ENCODE data around the gene GIMD1. TPM values are rescaled to one million over a fixed set of nuclear protein-coding genes. Genes with fewer than 3 reads are reported as not detected.
A peak's percentile ranks its signal among the peaks of the same experiment; 100 is the strongest.

The GIMD1 gene
- total and polyA plus RNA-seq, 9 of the 15 experiments (the other 6 are each of a cell fraction or from before 2014, with no cell fraction given): not detected

GRCh38 chr4:106409901-106410889, 41.6 kb upstream of the GIMD1 start:
- CTCF ChIA-PET (ENCODE audit: low intra/inter-chr PET ratio): no interaction called here
- WGBS (ENCODE audit: insufficient coverage, low coverage, missing lambda C conversion rate): 2% methylated on average over 15 of the region's 15 CpGs
- intact Hi-C loops (cut with micrococcal nuclease): no loop called here
- no peak for TF ChIP-seq DDX20 (tag; IDR thresholded peaks at IDR 0.05; ENCODE audit: low read depth)
- TF ChIP-seq, protein P1, sequence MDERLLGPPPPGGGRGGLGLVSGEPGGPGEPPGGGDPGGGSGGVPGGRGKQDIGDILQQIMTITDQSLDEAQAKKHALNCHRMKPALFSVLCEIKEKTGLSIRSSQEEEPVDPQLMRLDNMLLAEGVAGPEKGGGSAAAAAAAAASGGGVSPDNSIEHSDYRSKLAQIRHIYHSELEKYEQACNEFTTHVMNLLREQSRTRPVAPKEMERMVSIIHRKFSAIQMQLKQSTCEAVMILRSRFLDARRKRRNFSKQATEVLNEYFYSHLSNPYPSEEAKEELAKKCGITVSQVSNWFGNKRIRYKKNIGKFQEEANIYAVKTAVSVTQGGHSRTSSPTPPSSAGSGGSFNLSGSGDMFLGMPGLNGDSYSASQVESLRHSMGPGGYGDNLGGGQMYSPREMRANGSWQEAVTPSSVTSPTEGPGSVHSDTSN (CRISPR knock-in tag; IDR thresholded peaks at IDR 0.05; ENCODE audit: low read depth): no peak
- TF ChIP-seq, protein P1 (tag; conservative IDR thresholded peaks at IDR 0.05; ENCODE audit: low read depth): no peak
- TF ChIP-seq ZBTB17 (CRISPR knock-in tag; IDR thresholded peaks at IDR 0.05): no peak
- TF ChIP-seq GATA2 (CRISPR knock-in tag; IDR thresholded peaks at IDR 0.05): no peak
- no peak for TF ChIP-seq HMGN3 (IDR thresholded peaks at IDR 0.05; ENCODE audit: borderline replicate concordance, extremely low read depth, insufficient read length, low read depth, low read length)
- TF ChIP-seq PPARD (CRISPR knock-in tag; IDR thresholded peaks at IDR 0.05): no peak
- TF ChIP-seq, protein P2, sequence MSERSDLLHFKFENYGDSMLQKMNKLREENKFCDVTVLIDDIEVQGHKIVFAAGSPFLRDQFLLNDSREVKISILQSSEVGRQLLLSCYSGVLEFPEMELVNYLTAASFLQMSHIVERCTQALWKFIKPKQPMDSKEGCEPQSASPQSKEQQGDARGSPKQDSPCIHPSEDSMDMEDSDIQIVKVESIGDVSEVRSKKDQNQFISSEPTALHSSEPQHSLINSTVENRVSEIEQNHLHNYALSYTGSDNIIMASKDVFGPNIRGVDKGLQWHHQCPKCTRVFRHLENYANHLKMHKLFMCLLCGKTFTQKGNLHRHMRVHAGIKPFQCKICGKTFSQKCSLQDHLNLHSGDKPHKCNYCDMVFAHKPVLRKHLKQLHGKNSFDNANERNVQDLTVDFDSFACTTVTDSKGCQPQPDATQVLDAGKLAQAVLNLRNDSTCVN (CRISPR knock-in tag; IDR thresholded peaks at IDR 0.05): no peak
- TF ChIP-seq, protein P3, sequence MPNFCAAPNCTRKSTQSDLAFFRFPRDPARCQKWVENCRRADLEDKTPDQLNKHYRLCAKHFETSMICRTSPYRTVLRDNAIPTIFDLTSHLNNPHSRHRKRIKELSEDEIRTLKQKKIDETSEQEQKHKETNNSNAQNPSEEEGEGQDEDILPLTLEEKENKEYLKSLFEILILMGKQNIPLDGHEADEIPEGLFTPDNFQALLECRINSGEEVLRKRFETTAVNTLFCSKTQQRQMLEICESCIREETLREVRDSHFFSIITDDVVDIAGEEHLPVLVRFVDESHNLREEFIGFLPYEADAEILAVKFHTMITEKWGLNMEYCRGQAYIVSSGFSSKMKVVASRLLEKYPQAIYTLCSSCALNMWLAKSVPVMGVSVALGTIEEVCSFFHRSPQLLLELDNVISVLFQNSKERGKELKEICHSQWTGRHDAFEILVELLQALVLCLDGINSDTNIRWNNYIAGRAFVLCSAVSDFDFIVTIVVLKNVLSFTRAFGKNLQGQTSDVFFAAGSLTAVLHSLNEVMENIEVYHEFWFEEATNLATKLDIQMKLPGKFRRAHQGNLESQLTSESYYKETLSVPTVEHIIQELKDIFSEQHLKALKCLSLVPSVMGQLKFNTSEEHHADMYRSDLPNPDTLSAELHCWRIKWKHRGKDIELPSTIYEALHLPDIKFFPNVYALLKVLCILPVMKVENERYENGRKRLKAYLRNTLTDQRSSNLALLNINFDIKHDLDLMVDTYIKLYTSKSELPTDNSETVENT (CRISPR knock-in tag; IDR thresholded peaks at IDR 0.05): no peak
- TF ChIP-seq EHMT2 (IDR thresholded peaks at IDR 0.05): no peak
- no peak for TF ChIP-seq HNRNPLL (IDR thresholded peaks at IDR 0.05; ENCODE audit: low read depth, low read length, poor library complexity, severe bottlenecking)

More at GRCh38 chr4:106409901-106410889, 41.6 kb upstream of the GIMD1 start:
- in situ Hi-C loops (cut with MboI): no loop called here
- 0 out of 2 replicates have a peak overlapping the region, but pooled peaks have one; percentile 16 for H2AFZ ChIP-seq (ENCODE audit: low read depth, low read length)
- H3K9me1 ChIP-seq (ENCODE audit: control insufficient read depth, insufficient read depth, low read length): no peaks in the 10 kb centered on the region
- no peak for FAIRE-seq
- ATAC-seq: no peak
- H3K36me3 ChIP-seq (ENCODE audit: control insufficient read depth, insufficient read depth, low read length): no peaks in the 10 kb centered on the region
- H3K4me2 ChIP-seq (ENCODE audit: insufficient read depth, low read length): no peak overlapping the region
- H3K4me1 ChIP-seq (replicated peaks in 1 of 2; ENCODE audit: control insufficient read depth in 2 of 2, insufficient read depth in 2 of 2, low read length in 2 of 2): no peaks in the 10 kb centered on the region
- no peak overlapping the region for H3K27ac ChIP-seq (ENCODE audit: extremely low read depth, low read depth, low read length)
- H3K9ac ChIP-seq (ENCODE audit: insufficient read depth in 1 of 2, low read depth in 2 of 2, low read length in 2 of 2): no peak overlapping the region
- POLR2A ChIA-PET: no interaction called here
- DNase-seq (ENCODE audit: extremely low read depth in 1 of 4, low spot score in 3 of 4): no peak
- no peaks in the 10 kb centered on the region for H3K79me2 ChIP-seq (ENCODE audit: control insufficient read depth, insufficient read depth, low read length)
- H3K9me3 ChIP-seq (replicated peaks; ENCODE audit: control insufficient read depth, insufficient read depth, low read depth, low read length): no peaks in the 10 kb centered on the region
- BruUV-seq (replicated peaks): no TSS peak
- no peaks in the 10 kb centered on the region for H4K20me1 ChIP-seq (replicated peaks; ENCODE audit: control insufficient read depth, insufficient read depth, low read length)
- no peak overlapping the region for H3K4me3 ChIP-seq
- H3K27me3 ChIP-seq (ENCODE audit: control insufficient read depth in 2 of 2, insufficient read depth in 2 of 2, low read length in 2 of 2): no peaks in the 10 kb centered on the region

Data from K562 (cell line).